ENCODE measurements around the gene WDR5. TPM values are rescaled to one million over a fixed set of nuclear protein-coding genes. Genes with fewer than 3 reads are reported as not detected.

The WDR5 gene
- total and polyA plus RNA-seq, 9 of the 15 experiments (the other 6 are each of a cell fraction or from before 2014, with no cell fraction given): 3.0 to 56.8 (median 38.6) TPM

GRCh38 chr9:134099123-134099761 is 36.6 kb upstream of the WDR5 start (continued):
- TF ChIP-seq CTCF (IDR thresholded peaks at IDR 0.05 in 2 of 3, conservative IDR thresholded peaks at IDR 0.05 in 1 of 3; ENCODE audit: insufficient read depth in 2 of 3, low read depth in 1 of 3, low read length in 3 of 3) (peak; percentile 81 to 94 (median 93)), NR2F6 (CRISPR knock-in tag; IDR thresholded peaks at IDR 0.05) (no peak), CREM (IDR thresholded peaks at IDR 0.05; ENCODE audit: low read depth) (peak; percentile 59), HDAC1 (IDR thresholded peaks at IDR 0.05) (no peak), CTBP1 (IDR thresholded peaks at IDR 0.05; ENCODE audit: borderline replicate concordance) (no peak), HNRNPK (IDR thresholded peaks at IDR 0.05; ENCODE audit: low read depth, low read length, poor library complexity, severe bottlenecking) (no peak), MLX (CRISPR knock-in tag; conservative IDR thresholded peaks at IDR 0.05) (no peak), TSHZ1 (CRISPR knock-in tag; IDR thresholded peaks at IDR 0.05) (no peak), RNF219 (CRISPR knock-in tag; IDR thresholded peaks at IDR 0.05) (no peak), BRD4 (IDR thresholded peaks at IDR 0.05) (no peak), DPF2 (IDR thresholded peaks at IDR 0.05) (no peak), CC2D1A (IDR thresholded peaks at IDR 0.05) (peak; percentile 74), NCOR1 (IDR thresholded peaks at IDR 0.05) (no peak), BHLHE40 (IDR thresholded peaks at IDR 0.05; ENCODE audit: low read length) (0 out of 2 replicates have a peak, but pooled peaks have one; percentile 12), ZNF24 (IDR thresholded peaks at IDR 0.05) (no peak), MECOM (CRISPR knock-in tag; IDR thresholded peaks at IDR 0.05) (no peak), CREB1 (IDR thresholded peaks at IDR 0.05) (no peak), CREB1 (CRISPR knock-in tag; IDR thresholded peaks at IDR 0.05) (0 out of 2 replicates have a peak, but pooled peaks have one; percentile 22), TAF7 (tag; IDR thresholded peaks at IDR 0.05) (no peak), NFXL1 (CRISPR knock-in tag; IDR thresholded peaks at IDR 0.05) (no peak), GATAD2B (IDR thresholded peaks at IDR 0.05; ENCODE audit: borderline replicate concordance) (no peak), ZNF445 (CRISPR knock-in tag; IDR thresholded peaks at IDR 0.05; ENCODE audit: low read depth) (no peak), ETS2 (tag; IDR thresholded peaks at IDR 0.05; ENCODE audit: borderline replicate concordance, poor library complexity, severe bottlenecking) (no peak)

All from K562 (cell line).